Measurements from ENCODE around the gene CIB1.
A peak's percentile ranks its signal among the peaks of the same experiment; 100 is the strongest.

CIB1 gene

GRCh38 chr15:90240856-90241255 lies 7.1 kb upstream of the CIB1 start:
- H3K36me3 ChIP-seq (ENCODE audit: control insufficient read depth, insufficient read depth, low read length): 0 out of 2 replicates have a peak, but pooled peaks cover 5% of the 10 kb centered on the region

GRCh38 chr15:90239371-90239770 lies 5.6 kb upstream of the CIB1 start:
- no peak overlapping the region for H3K27ac ChIP-seq (ENCODE audit: low read depth, low read length)
- 0 out of 2 replicates have a peak, but pooled peaks cover 5% of the 10 kb centered on the region for H3K36me3 ChIP-seq (ENCODE audit: control insufficient read depth, insufficient read depth, low read length)
- no peaks in the 10 kb centered on the region for H3K9me3 ChIP-seq (ENCODE audit: control insufficient read depth, insufficient read depth, low read depth, low read length)
- H3K9ac ChIP-seq (ENCODE audit: low read length): no peak overlapping the region
- no peaks in the 10 kb centered on the region; the same call in 1 of the 2 replicates for H3K4me1 ChIP-seq (ENCODE audit: control insufficient read depth, insufficient read depth, low read length)
- H3K27me3 ChIP-seq (ENCODE audit: control insufficient read depth, insufficient read depth, low read length): no peaks in the 10 kb centered on the region
- no peak overlapping the region for H3K4me3 ChIP-seq (ENCODE audit: low read depth, low read length)

More at GRCh38 chr15:90240856-90241255, 7.1 kb upstream of the CIB1 start:
- H3K4me1 ChIP-seq (ENCODE audit: control insufficient read depth, insufficient read depth, low read length): no peaks in the 10 kb centered on the region
- no peaks in the 10 kb centered on the region for H3K9me3 ChIP-seq (ENCODE audit: control insufficient read depth, insufficient read depth, low read depth, low read length)
- H3K4me3 ChIP-seq (ENCODE audit: low read depth, low read length): no peak overlapping the region
- H3K9ac ChIP-seq (ENCODE audit: low read length): no peak overlapping the region
- H3K27ac ChIP-seq (ENCODE audit: low read depth, low read length): no peak overlapping the region
- H3K27me3 ChIP-seq (ENCODE audit: control insufficient read depth, insufficient read depth, low read length): no peaks in the 10 kb centered on the region

GRCh38 chr15:90234096-90234988 lies 601 bp upstream of the CIB1 start, which contains the start of gene GDPGP1:
TSS of gene GDPGP1 (plus strand) at chr15:90234209. CDS start at chr15:90240909, 6,700 bp downstream.
- Histone ChIP-seq H3K27me3 (ENCODE audit: control insufficient read depth, insufficient read depth, low read length) (no peaks in the 10 kb centered on the region), H3K9ac (ENCODE audit: low read length) (peak within 1 kb of the TSS; percentile 40), H3K27ac (ENCODE audit: low read depth, low read length) (peak within 1 kb of the TSS; percentile 12; the same call in 1 of the 2 replicates), H3K4me3 (ENCODE audit: low read depth, low read length) (peak within 1 kb of the TSS; percentile 90), H3K4me1 (ENCODE audit: control insufficient read depth, insufficient read depth, low read length) (no peaks in the 10 kb centered on the region; the same call in 1 of the 2 replicates), H3K36me3 (ENCODE audit: control insufficient read depth, insufficient read depth, low read length) (peaks cover 22% of the 10 kb centered on the region), H3K9me3 (ENCODE audit: control insufficient read depth, insufficient read depth, low read depth, low read length) (no peaks in the 10 kb centered on the region)

GRCh38 chr15:90232941-90233386 lies 777 bp downstream of the CIB1 start:
- Histone ChIP-seq H3K9ac (ENCODE audit: low read length) (peak overlapping the region; percentile 11), H3K27ac (ENCODE audit: low read depth, low read length) (no peak overlapping the region), H3K9me3 (ENCODE audit: control insufficient read depth, insufficient read depth, low read depth, low read length) (no peaks in the 10 kb centered on the region), H3K36me3 (ENCODE audit: control insufficient read depth, insufficient read depth, low read length) (peaks cover 33% of the 10 kb centered on the region), H3K4me3 (ENCODE audit: low read depth, low read length) (peak overlapping the region; percentile 90), H3K4me1 (ENCODE audit: control insufficient read depth, insufficient read depth, low read length) (no peaks in the 10 kb centered on the region; the same call in 1 of the 2 replicates), H3K27me3 (ENCODE audit: control insufficient read depth, insufficient read depth, low read length) (no peaks in the 10 kb centered on the region)

- Histone ChIP-seq H3K9ac (ENCODE audit: low read length) (no peak overlapping the region), H3K4me1 (ENCODE audit: control insufficient read depth, insufficient read depth, low read length) (no peaks in the 10 kb centered on the region; the same call in 1 of the 2 replicates), H3K27ac (ENCODE audit: low read depth, low read length) (no peak overlapping the region), H3K36me3 (ENCODE audit: control insufficient read depth, insufficient read depth, low read length) (peaks cover 41% of the 10 kb centered on the region), H3K27me3 (ENCODE audit: control insufficient read depth, insufficient read depth, low read length) (no peaks in the 10 kb centered on the region), H3K4me3 (ENCODE audit: low read depth, low read length) (no peak overlapping the region), H3K9me3 (ENCODE audit: control insufficient read depth, insufficient read depth, low read depth, low read length) (no peaks in the 10 kb centered on the region)
Observed at GRCh38 chr15:90232196-90232595, 1.5 kb downstream of the CIB1 start.

GRCh38 chr15:90231028-90232017 lies 2.4 kb downstream of the CIB1 start:
- no peaks in the 10 kb centered on the region for H3K9me3 ChIP-seq (ENCODE audit: control insufficient read depth, insufficient read depth, low read depth, low read length)
- no peak overlapping the region for H3K4me3 ChIP-seq (ENCODE audit: low read depth, low read length)
- no peaks in the 10 kb centered on the region for H3K27me3 ChIP-seq (ENCODE audit: control insufficient read depth, insufficient read depth, low read length)
- H3K36me3 ChIP-seq (ENCODE audit: control insufficient read depth, insufficient read depth, low read length): peaks cover 47% of the 10 kb centered on the region
- H3K27ac ChIP-seq (ENCODE audit: low read depth, low read length): no peak overlapping the region
- no peaks in the 10 kb centered on the region; the same call in 1 of the 2 replicates for H3K4me1 ChIP-seq (ENCODE audit: control insufficient read depth, insufficient read depth, low read length)
- no peak overlapping the region for H3K9ac ChIP-seq (ENCODE audit: low read length)

- Histone ChIP-seq H3K27me3 (ENCODE audit: control insufficient read depth, insufficient read depth, low read length) (no peaks in the 10 kb centered on the region), H3K4me1 (ENCODE audit: control insufficient read depth, insufficient read depth, low read length) (no peaks in the 10 kb centered on the region; the same call in 1 of the 2 replicates), H3K9me3 (ENCODE audit: control insufficient read depth, insufficient read depth, low read depth, low read length) (no peaks in the 10 kb centered on the region), H3K4me3 (ENCODE audit: low read depth, low read length) (no peak overlapping the region), H3K9ac (ENCODE audit: low read length) (no peak overlapping the region), H3K36me3 (ENCODE audit: control insufficient read depth, insufficient read depth, low read length) (peaks cover 52% of the 10 kb centered on the region), H3K27ac (ENCODE audit: low read depth, low read length) (no peak overlapping the region)
Observed at GRCh38 chr15:90230610-90231009, 3.1 kb downstream of the CIB1 start.

- H3K9me3 ChIP-seq (ENCODE audit: control insufficient read depth, insufficient read depth, low read depth, low read length): no peaks in the 10 kb centered on the region
- H3K27me3 ChIP-seq (ENCODE audit: control insufficient read depth, insufficient read depth, low read length): no peaks in the 10 kb centered on the region
- H3K9ac ChIP-seq (ENCODE audit: low read length): no peak overlapping the region
- H3K4me3 ChIP-seq (ENCODE audit: low read depth, low read length): no peak overlapping the region
- peaks cover 57% of the 10 kb centered on the region for H3K36me3 ChIP-seq (ENCODE audit: control insufficient read depth, insufficient read depth, low read length)
- no peaks in the 10 kb centered on the region; the same call in 1 of the 2 replicates for H3K4me1 ChIP-seq (ENCODE audit: control insufficient read depth, insufficient read depth, low read length)
- no peak overlapping the region for H3K27ac ChIP-seq (ENCODE audit: low read depth, low read length)
Observed at GRCh38 chr15:90230071-90230494, 3.7 kb downstream of the CIB1 start.

GRCh38 chr15:90228960-90229359 lies 4.8 kb downstream of the CIB1 start:
- Histone ChIP-seq H3K9me3 (ENCODE audit: control insufficient read depth, insufficient read depth, low read depth, low read length) (no peaks in the 10 kb centered on the region), H3K27ac (ENCODE audit: low read depth, low read length) (no peak overlapping the region), H3K27me3 (ENCODE audit: control insufficient read depth, insufficient read depth, low read length) (no peaks in the 10 kb centered on the region), H3K9ac (ENCODE audit: low read length) (no peak overlapping the region), H3K4me1 (ENCODE audit: control insufficient read depth, insufficient read depth, low read length) (no peaks in the 10 kb centered on the region), H3K36me3 (ENCODE audit: control insufficient read depth, insufficient read depth, low read length) (peaks cover 68% of the 10 kb centered on the region), H3K4me3 (ENCODE audit: low read depth, low read length) (no peak overlapping the region)

GRCh38 chr15:90227816-90228772 lies 5.6 kb downstream of the CIB1 start:
- H3K4me1 ChIP-seq (ENCODE audit: control insufficient read depth, insufficient read depth, low read length): no peaks in the 10 kb centered on the region
- H3K36me3 ChIP-seq (ENCODE audit: control insufficient read depth, insufficient read depth, low read length): peaks cover 76% of the 10 kb centered on the region
- no peak overlapping the region for H3K4me3 ChIP-seq (ENCODE audit: low read depth, low read length)
- H3K27ac ChIP-seq (ENCODE audit: low read depth, low read length): no peak overlapping the region
- no peak overlapping the region for H3K9ac ChIP-seq (ENCODE audit: low read length)
- H3K27me3 ChIP-seq (ENCODE audit: control insufficient read depth, insufficient read depth, low read length): no peaks in the 10 kb centered on the region
- no peaks in the 10 kb centered on the region for H3K9me3 ChIP-seq (ENCODE audit: control insufficient read depth, insufficient read depth, low read depth, low read length)

All from HUES6 (cell line).